Dermis blood vessel endothelial cell (primary cell): Measurements from ENCODE around the gene CLEC3B. TPM values are rescaled to one million over a fixed set of nuclear protein-coding genes. Genes with fewer than 3 reads are reported as not detected.
"Not testable (repeated sequence)": the region's sequence is repeated elsewhere in the genome, so short reads cannot be mapped to it uniquely, and the experiment has no call there.

Experiments used
- DNase-seq: peaks from one replicate; pipeline ENCODE4 v3.0.0; 2010
- total RNA-seq: library from RNA; depleted of rRNA; stranded (reverse); fragments of >200 nt; gene quantifications from 2 replicates; pipeline ENCODE4 v1.2.3, GENCODE V29; 2014

Gene CLEC3B
- total RNA-seq, result 0.88 and 6.3 TPM in 2 replicates

- DNase-seq, result peak; percentile 78
Measured at GRCh38 chr3:45026038-45026437, at the start of gene CLEC3B. TSS of gene CLEC3B (plus strand) at chr3:45026303. CDS start at chr3:45026363, 60 bp downstream.

- no peak for DNase-seq
Measured at GRCh38 chr3:44981220-44981619, 44.9 kb upstream of the CLEC3B start.

DNA sequence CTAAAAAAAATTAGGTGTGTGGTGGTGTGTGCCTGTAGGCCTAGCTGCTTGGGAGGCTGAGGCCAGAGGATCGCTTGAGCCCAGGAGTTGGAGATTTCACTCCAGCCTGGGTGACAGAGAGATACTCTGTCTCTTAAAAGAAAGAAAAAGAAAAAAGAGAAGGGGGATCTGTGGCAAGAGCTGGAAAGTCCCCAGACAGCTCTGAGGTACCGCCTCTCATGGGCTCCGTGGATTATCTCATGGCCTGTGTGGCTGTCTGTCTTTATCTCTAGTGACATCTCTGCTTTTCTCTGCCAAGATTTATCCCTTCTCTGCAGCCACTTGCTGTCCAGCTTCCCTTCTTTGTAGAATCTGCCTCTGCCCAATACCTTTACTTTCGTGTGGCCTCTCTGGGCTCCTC lies 44.4 kb upstream of the CLEC3B start:
- no peak for DNase-seq

DNA sequence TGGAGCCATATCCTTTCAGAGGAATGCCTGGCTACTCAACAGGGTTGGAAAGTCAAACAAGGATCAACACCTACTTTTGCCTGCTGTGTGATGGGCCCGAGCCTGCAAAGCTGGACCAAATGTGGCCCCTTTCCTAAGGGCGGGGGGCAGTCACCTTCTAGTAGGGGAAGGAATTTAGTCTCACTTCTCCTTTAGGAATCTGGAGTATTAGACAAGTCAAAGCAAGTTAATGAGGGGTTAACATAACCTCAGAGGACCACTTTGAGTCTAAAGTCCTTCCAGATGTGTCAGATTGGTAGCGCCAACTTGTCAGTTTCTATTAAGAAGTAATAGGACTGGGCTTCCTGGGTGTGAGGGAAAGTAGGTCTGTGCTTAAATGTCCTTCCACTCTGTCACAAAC lies 43.3 kb upstream of the CLEC3B start:
- no peak for DNase-seq

- DNase-seq, result no peak
Measured at GRCh38 chr3:44983484-44983941, 42.6 kb upstream of the CLEC3B start.

DNA sequence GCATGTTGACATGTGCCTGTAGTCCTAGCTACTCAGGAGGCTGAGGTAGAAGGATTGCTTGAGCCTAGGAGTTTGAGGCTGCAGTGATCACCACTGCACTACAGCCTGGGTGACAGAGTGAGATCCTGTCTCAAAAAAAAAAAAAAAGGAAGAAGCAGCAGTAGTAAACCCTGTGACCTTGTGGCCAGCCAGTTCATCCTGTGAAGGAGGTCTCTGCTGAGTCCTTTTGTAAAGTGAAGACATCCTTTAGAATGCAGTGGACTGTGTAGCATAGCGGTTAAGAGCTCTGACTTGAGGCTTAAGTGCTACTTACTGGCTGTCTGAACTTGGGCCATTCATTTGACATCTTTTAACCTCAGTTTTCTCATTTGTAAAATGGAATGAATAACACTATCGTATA lies 41.8 kb upstream of the CLEC3B start:
- DNase-seq, result no peak

- DNase-seq, result not testable (repeated sequence)
Measured at GRCh38 chr3:44986330-44986729, 39.8 kb upstream of the CLEC3B start.

DNA sequence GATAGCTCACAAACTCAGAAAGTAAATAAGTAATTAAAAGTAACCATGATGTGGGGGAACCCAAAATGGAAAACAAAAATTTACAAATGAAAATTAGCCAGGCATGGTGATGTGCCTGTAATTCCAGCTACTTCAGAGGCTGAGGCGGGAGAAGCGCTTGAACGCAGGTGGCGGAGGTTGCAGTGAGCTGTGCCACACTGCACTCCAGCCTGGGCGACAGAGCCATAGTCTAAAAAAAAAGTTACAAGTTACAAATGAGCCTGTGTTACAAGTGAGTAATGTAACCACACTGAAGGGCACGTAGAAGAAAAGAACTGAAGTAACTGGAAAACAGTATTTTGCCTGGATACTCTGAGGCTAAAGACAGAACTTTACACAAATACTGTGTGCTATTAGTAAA lies 38.8 kb upstream of the CLEC3B start:
- DNase-seq, result no peak

GRCh38 chr3:44988073-44988472 lies 38.0 kb upstream of the CLEC3B start:
- DNase-seq, result peak; percentile 37

DNA sequence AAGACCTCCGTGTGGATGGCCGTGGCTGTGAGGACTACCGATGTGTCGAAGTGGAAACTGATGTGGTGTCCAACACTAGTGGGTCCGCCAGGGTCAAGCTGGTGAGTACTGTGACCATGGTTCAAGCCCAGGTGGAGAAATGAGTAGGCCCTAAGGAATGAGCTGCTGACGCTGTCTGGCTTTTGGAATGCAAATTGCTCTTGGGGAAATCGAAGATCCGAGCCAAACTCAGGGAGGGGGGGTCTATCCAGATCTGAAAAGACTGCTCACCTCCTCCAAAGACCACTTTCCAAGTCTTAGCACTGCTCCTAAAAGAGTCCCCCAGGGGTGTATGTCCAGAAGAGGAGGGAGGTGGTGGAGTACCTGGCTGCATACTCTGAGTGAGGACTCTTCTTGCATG lies 37.0 kb upstream of the CLEC3B start:
- no peak for DNase-seq

- DNase-seq, result peak; percentile 26
Measured at GRCh38 chr3:44989636-44990373, 36.3 kb upstream of the CLEC3B start.

- no peak for DNase-seq
Measured at GRCh38 chr3:44991326-44991725, 34.8 kb upstream of the CLEC3B start.

GRCh38 chr3:44992555-44993470 lies 33.3 kb upstream of the CLEC3B start:
- DNase-seq, result peak; percentile 53

DNA sequence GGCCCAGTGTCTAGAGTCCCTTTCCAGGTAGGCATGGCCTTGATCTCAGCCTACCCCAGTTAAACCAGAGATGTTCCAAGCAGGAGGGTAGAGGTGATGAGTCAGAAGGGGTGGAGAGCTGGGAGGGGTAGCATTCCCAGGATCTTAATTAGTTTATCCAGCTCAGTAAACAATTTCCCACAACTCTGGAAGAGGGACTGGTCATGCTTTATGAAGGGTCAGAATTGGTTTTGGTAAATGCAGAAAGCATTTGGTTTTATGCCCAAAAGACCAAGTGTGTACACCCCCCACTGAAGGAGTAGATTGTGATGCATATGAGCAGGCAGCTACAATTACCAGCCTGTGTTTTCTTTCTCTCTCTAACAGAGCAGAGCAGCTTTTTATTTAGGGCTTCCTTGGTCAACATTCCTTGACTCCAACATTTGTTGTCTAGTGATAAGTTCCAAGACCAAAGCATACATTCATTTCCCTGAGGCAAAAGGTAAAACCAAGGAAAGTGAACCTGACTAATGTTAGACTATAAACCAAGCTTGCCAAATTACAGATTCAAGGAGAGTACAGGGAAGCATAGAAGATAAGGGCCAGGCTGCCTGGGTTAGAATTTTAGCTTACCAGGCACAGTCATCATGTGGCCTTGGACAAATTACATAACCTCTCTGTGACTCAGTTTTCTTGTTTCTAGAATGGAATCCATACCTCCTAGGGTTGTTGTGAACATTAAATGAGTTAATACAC lies 32.5 kb upstream of the CLEC3B start:
- no peak for DNase-seq

DNA sequence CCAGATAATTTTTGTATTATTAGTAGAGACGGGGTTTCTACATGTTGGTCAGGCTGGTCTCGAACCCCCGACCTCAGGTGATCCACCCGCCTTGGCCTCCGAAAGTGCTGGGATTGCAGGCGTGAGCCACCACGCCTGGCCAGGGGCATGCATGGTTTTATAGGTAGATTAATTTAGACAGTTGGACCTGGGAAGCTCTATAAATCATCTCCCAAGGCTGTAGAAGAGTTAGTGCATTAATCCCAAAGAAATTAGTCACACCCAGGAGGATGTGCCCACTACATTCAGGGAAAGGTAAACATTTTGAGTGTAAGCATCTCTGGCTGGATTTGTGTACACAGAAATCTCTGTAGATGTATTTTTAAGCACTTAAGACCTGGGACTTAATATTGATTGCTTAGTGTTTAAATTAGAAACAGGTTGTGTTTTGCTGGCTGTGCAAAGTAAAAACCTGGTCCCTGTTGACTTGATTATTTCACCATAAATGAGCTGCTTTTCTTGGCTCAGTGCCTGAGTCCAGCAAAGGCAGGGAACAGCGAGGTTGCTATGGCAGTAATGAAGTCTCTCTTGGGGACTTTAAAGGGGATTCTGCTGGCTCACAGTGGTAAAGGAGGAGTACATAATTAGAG lies 30.8 kb upstream of the CLEC3B start:
- peak; percentile 78 for DNase-seq

DNA sequence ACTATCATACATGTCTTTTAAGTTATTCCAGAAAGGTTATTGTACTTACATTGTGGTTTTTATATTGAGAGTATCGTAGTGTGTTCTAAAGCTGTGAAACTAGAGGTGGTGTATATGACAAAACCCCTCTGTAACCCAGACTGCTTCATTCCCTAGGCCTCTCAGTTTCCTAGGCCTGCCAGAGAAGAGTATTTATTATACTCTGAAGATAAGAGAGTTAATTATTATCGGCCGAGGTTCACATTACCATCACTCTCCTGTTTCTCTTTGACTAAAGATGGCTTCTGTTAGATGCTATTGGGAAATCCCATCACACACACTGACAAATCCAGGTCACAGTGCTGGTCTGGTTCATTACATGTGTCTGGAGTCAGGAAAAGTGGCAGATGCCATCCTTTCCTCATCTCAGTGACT lies 29.5 kb upstream of the CLEC3B start:
- DNase-seq, result no peak

DNA sequence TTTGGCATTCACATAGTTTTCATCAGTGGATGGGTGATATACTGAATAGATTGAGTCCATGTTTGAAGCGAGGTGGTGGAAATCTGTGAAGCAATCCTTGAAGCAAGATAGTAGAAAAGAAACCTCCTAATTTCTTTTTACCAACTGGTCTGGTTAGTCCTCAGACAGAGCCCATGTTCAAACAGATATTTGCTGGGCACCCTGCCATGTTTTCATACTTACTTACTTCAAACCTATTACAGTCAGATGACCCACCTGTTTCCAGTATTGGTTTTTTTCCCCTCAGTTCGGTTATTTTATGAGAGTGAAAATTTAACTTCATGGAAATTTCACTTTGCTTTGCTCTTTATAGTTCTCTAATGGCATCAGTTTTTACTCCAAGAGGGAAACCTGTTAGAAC lies 26.3 kb upstream of the CLEC3B start:
- DNase-seq, result no peak

DNA sequence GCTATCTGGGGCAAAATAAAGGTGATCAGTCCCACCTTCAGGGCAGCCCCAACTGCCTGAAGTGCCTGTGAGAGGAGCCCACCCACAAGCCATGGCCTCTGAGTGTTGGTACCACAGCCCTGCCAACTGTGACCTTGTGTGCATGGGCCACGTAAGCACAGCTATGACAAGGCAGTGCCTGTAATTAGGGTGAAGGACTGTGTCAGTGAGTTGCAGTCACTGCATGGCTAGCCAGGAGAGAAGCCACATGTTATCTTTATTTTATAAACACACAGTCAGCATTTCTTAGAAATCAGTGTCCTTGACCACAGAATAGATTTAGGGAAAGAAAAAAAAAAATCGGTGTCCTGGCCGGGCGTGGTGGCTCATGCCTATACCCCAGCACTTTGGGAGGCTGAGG lies 25.3 kb upstream of the CLEC3B start:
- DNase-seq, result no peak

GRCh38 chr3:45001738-45002137 lies 24.4 kb upstream of the CLEC3B start:
- DNase-seq, result no peak

DNA sequence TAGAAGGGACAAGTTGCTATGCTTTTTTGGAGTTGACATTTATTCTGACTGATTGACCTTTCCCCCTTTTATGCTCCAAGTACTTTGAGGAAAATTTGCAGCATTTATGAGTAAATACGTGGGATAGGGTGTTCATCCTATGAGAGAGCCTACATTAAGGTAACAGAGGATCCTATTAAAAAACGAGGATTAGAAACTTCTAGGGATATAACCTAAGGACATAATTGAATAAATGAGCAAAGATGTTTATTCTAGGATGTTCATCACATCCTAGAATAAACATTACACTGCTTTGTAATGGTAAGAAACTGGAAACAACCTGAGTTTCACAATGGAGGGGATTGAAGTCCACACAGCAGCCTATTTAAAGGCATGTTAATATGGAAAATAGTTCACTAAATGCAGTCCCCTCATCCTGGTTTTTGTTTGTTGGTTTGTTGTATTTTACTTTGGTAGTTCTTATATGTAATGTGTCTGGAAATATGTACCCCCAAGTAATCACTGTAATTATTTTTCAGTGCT lies 23.9 kb upstream of the CLEC3B start:
- DNase-seq, result peak; percentile 45

GRCh38 chr3:45002720-45003119 lies 23.4 kb upstream of the CLEC3B start:
- no peak for DNase-seq

DNA sequence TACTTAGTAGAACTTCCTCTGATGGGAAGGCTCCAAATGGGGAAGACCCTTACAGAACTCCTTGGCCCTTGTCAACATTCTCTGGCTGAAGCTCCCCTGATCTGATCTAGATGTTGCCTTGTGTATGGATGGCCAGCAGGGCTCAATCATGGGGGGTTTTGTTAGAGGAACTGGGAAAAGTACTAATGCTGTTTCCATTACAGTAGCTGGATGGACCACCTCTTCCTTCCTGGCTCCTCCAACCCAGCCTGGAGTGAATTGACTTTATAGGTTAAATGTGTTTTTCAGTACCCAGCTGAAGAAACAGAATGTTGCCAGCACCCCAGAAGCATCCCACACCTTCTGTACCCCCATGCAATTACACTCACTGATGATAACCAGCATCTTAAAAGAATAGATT lies 22.7 kb upstream of the CLEC3B start:
- peak; percentile 54 for DNase-seq
